Measurements from ENCODE around the gene ETFB. TPM values are rescaled to one million over a fixed set of nuclear protein-coding genes. Genes with fewer than 3 reads are reported as not detected.

Gene ETFB
- total RNA-seq, 2 donors from 2014 or later: 58.7 to 61.5 TPM

- WGBS, 2 donors: 49 to 68% methylated on average over 7 to 17 of the region's 19 CpGs
- Histone ChIP-seq H3K36me3 (replicated peaks in 1 of 2; ENCODE audit: insufficient read depth in 1 of 2, low read depth in 2 of 2) (no peaks in the 10 kb centered on the region), H3K27me3 (no peaks in the 10 kb centered on the region), H3K9me3 (no peaks in the 10 kb centered on the region), H3K27ac (no peak overlapping the region), H3K4me3 (no peak overlapping the region), H3K4me1 (peaks cover 22% of the 10 kb centered on the region)
- no peak for TF ChIP-seq POLR2A (IDR thresholded peaks at IDR 0.05)
- TF ChIP-seq CTCF (IDR thresholded peaks at IDR 0.05): no peak
- ATAC-seq: no peak
- intact Hi-C loops (cut with DNase I): no loop called here
- DNase-seq: no peak
Observed at GRCh38 chr19:51337861-51338562, 28.2 kb downstream of the ETFB start.

- H3K9me3 ChIP-seq: no peaks in the 10 kb centered on the region
- WGBS, 2 donors: 69 to 86% methylated on average over 1 to 13 of the region's 13 CpGs
- no peak overlapping the region for H3K27ac ChIP-seq
- H3K4me1 ChIP-seq: peaks cover 22% of the 10 kb centered on the region
- H3K4me3 ChIP-seq: no peak overlapping the region
- ATAC-seq (no peak), DNase-seq (no peak)
- intact Hi-C loops (cut with DNase I): no loop called here
- H3K36me3 ChIP-seq (replicated peaks in 1 of 2; ENCODE audit: insufficient read depth in 1 of 2, low read depth in 2 of 2): no peaks in the 10 kb centered on the region
- no peaks in the 10 kb centered on the region for H3K27me3 ChIP-seq
- TF ChIP-seq POLR2A (IDR thresholded peaks at IDR 0.05) (no peak), CTCF (IDR thresholded peaks at IDR 0.05) (no peak)
Observed at GRCh38 chr19:51337141-51337860, 28.9 kb downstream of the ETFB start.

- no peak for ATAC-seq
- intact Hi-C loops (cut with DNase I): no loop called here
- 76 to 84% methylated on average over 12 to 13 of the region's 13 CpGs for WGBS, 2 donors
Observed at GRCh38 chr19:51333836-51334460, 32.2 kb downstream of the ETFB start.

GRCh38 chr19:51331716-51332115, 34.5 kb downstream of the ETFB start:
- no peak for ATAC-seq
- intact Hi-C loops (cut with DNase I): no loop called here

More at GRCh38 chr19:51333836-51334460, 32.2 kb downstream of the ETFB start:
- Histone ChIP-seq H3K27me3 (no peaks in the 10 kb centered on the region), H3K9me3 (no peaks in the 10 kb centered on the region), H3K27ac (no peak overlapping the region), H3K4me3 (no peak overlapping the region), H3K36me3 (replicated peaks in 1 of 2; ENCODE audit: insufficient read depth in 1 of 2, low read depth in 2 of 2) (no peaks in the 10 kb centered on the region), H3K4me1 (peaks cover 6% of the 10 kb centered on the region)
- DNase-seq: no peak
- TF ChIP-seq POLR2A (IDR thresholded peaks at IDR 0.05): no peak
- TF ChIP-seq CTCF (IDR thresholded peaks at IDR 0.05): no peak

More at GRCh38 chr19:51331716-51332115, 34.5 kb downstream of the ETFB start:
- H3K9me3 ChIP-seq: no peaks in the 10 kb centered on the region
- 76 to 79% methylated on average over 6 of the region's 6 CpGs for WGBS, 2 donors
- H3K4me1 ChIP-seq: peaks cover 8% of the 10 kb centered on the region
- H3K27me3 ChIP-seq: peaks cover 0 to 16% of the 10 kb centered on the region in 2 donors
- no peak for DNase-seq
- no peak for TF ChIP-seq CTCF (IDR thresholded peaks at IDR 0.05)
- TF ChIP-seq POLR2A (IDR thresholded peaks at IDR 0.05): no peak
- no peak overlapping the region for H3K27ac ChIP-seq
- no peak overlapping the region for H3K4me3 ChIP-seq
- no peaks in the 10 kb centered on the region for H3K36me3 ChIP-seq (replicated peaks in 1 of 2; ENCODE audit: insufficient read depth in 1 of 2, low read depth in 2 of 2)

Measured in body of pancreas (tissue), 4 donors.